Left lung (tissue), 10 donors: ENCODE measurements around the gene RNF144A. TPM values are rescaled to one million over a fixed set of nuclear protein-coding genes. Genes with fewer than 3 reads are reported as not detected.

ENCODE experiments used
- ATAC-seq: fragments of 200-7000 bp; cut with Tn5 transposase; one replicate; pipeline ENCODE4 v1.9.1; 2020; ENCODE audit warnings: moderate library complexity
- DNase-seq, 4 donors: peaks; one replicate each; pipeline ENCODE4 v3.0.0-alpha.2; 2013 to 2020
- H3K27ac ChIP-seq, 2 donors: fragments of 200-600 bp; sonication (generic) in 1 of 2; one replicate each; pipeline versions ENCODE4 v1.5.0 to v1.8.0; 2020 to 2021
- H3K27me3 ChIP-seq, 2 donors: fragments of 200-600 bp; sonication (generic) in 1 of 2; one replicate each; pipeline versions ENCODE4 v1.5.0 to v1.8.0; 2020 to 2021
- H3K36me3 ChIP-seq, 2 donors: fragments of 200-600 bp; sonication (generic) in 1 of 2; one replicate each; pipeline versions ENCODE4 v1.5.0 to v1.8.0; 2020 to 2021
- H3K4me1 ChIP-seq, 2 donors: fragments of 200-600 bp; one replicate each; pipeline ENCODE4 v1.8.0; 2021
- H3K4me3 ChIP-seq, 2 donors: fragments of 200-600 bp; sonication (generic) in 1 of 2; one replicate each; pipeline versions ENCODE4 v1.5.0 to v1.8.0; 2020 to 2021; ENCODE audit warnings: mild to moderate bottlenecking in 1 of 2
- H3K9me3 ChIP-seq, 2 donors: fragments of 200-600 bp; sonication (generic) in 1 of 2; one replicate each; pipeline versions ENCODE4 v1.5.0 to v1.8.0; 2020 to 2021
- CTCF ChIP-seq, 2 donors: fragments of 200-600 bp; sonication (generic) in 1 of 2; IDR thresholded peaks; one replicate each; pipeline versions ENCODE4 v1.5.0 to v1.8.0; 2021; ENCODE audit warnings: antibody characterized with exemption in 2 of 2
- intact Hi-C, 2 donors: fragments of 100-400 bp; cut with DNase I; formaldehyde crosslinking; loops; one replicate each; pipeline versions ENCODE4 v1.11.2 to v1.14.2; 2022
- polyA plus RNA-seq, 6 donors: library from polyadenylated mRNA; unstranded; fragments of 120-200 nt; gene quantifications; one replicate each; pipeline ENCODE4 v1.2.1, GENCODE V29; 2013; ENCODE audit not compliant: insufficient read length in 6 of 6
- total RNA-seq, 2 donors: library from RNA; stranded (reverse); fragmentation: NEBNext Ultra II Directional; extraction: Animal tissue kit (Norgen Biotek cat#: 25700); gene quantifications; one replicate each; pipeline ENCODE4 v1.2.1, GENCODE V29; 2021
- donor health status: DM: no; HTN: yes; CAD: no.
- donor health status: DM: no; HTN: no; CAD: no.

The RNF144A gene
- total and polyA plus RNA-seq, 8 donors: 9.9 to 36.5 (median 30.7) TPM

- H3K36me3 ChIP-seq: no peaks in the 10 kb centered on the region
- no peak for TF ChIP-seq CTCF (IDR thresholded peaks at IDR 0.05)
- peaks cover 0 to 38% of the 10 kb centered on the region in 2 donors for H3K4me1 ChIP-seq
- DNase-seq: no peak
- ATAC-seq: peak; percentile 57
- no peaks in the 10 kb centered on the region for H3K27me3 ChIP-seq
- intact Hi-C loops: no loop called here
- no peaks in the 10 kb centered on the region for H3K9me3 ChIP-seq
- peak overlapping the region in 1 of 2 donors; percentile 25 for H3K27ac ChIP-seq
- H3K4me3 ChIP-seq: no peak overlapping the region
Measured at GRCh38 chr2:6927753-6928152, 10.5 kb downstream of the RNF144A start.

- Histone ChIP-seq H3K27ac (no peak overlapping the region), H3K27me3 (no peaks in the 10 kb centered on the region), H3K4me1 (peaks cover 0 to 38% of the 10 kb centered on the region in 2 donors), H3K36me3 (no peaks in the 10 kb centered on the region), H3K9me3 (no peaks in the 10 kb centered on the region), H3K4me3 (no peak overlapping the region)
- no peak for TF ChIP-seq CTCF (IDR thresholded peaks at IDR 0.05)
- DNase-seq (no peak), ATAC-seq (no peak)
- intact Hi-C loops: no loop called here
Measured at GRCh38 chr2:6928452-6928851, 11.2 kb downstream of the RNF144A start.

- intact Hi-C loops: no loop called here
- Histone ChIP-seq H3K27me3 (no peaks in the 10 kb centered on the region), H3K4me1 (peaks cover 0 to 38% of the 10 kb centered on the region in 2 donors), H3K27ac (no peak overlapping the region), H3K4me3 (no peak overlapping the region), H3K9me3 (no peaks in the 10 kb centered on the region), H3K36me3 (no peaks in the 10 kb centered on the region)
- no peak for TF ChIP-seq CTCF (IDR thresholded peaks at IDR 0.05)
- DNase-seq (no peak), ATAC-seq (no peak)
Measured at GRCh38 chr2:6929196-6929819, 12.1 kb downstream of the RNF144A start.

- no peak overlapping the region for H3K27ac ChIP-seq
- no peaks in the 10 kb centered on the region for H3K36me3 ChIP-seq
- intact Hi-C loops: no loop called here
- no peaks in the 10 kb centered on the region for H3K27me3 ChIP-seq
- TF ChIP-seq CTCF (IDR thresholded peaks at IDR 0.05): no peak
- H3K9me3 ChIP-seq: no peaks in the 10 kb centered on the region
- no peak overlapping the region for H3K4me3 ChIP-seq
- no peak for DNase-seq
- ATAC-seq: no peak
- peaks cover 0 to 47% of the 10 kb centered on the region in 2 donors for H3K4me1 ChIP-seq
Measured at GRCh38 chr2:6930923-6931647, 13.9 kb downstream of the RNF144A start.

GRCh38 chr2:6931753-6932152, 14.5 kb downstream of the RNF144A start:
- Histone ChIP-seq H3K9me3 (no peaks in the 10 kb centered on the region), H3K4me1 (peaks cover 0 to 46% of the 10 kb centered on the region in 2 donors), H3K4me3 (no peak overlapping the region), H3K27me3 (no peaks in the 10 kb centered on the region), H3K36me3 (no peaks in the 10 kb centered on the region), H3K27ac (no peak overlapping the region)
- DNase-seq (no peak), ATAC-seq (no peak)
- intact Hi-C loops: no loop called here
- TF ChIP-seq CTCF (IDR thresholded peaks at IDR 0.05): no peak
